Measurements from ENCODE around the gene AKR1E2.

- no peak for TF ChIP-seq POLR2A (IDR thresholded peaks at IDR 0.05; ENCODE audit: low read length)
- no peak for TF ChIP-seq GATA1 (IDR thresholded peaks at IDR 0.05; ENCODE audit: low read depth, low read length)
Measured at GRCh38 chr10:4887501-4887900, 61.5 kb downstream of the AKR1E2 start.

Data from erythroblast (primary cell).